Fibroblast of skin of right quadriceps (primary cell): ENCODE data around the gene CASP1.

Experiments used
- DNase-seq: peaks from one replicate; pipeline ENCODE4 v3.0.0-alpha.2; 2013

CASP1 gene

GRCh38 chr11:104979839-104980238 is 55.1 kb downstream of the CASP1 start:
- DNase-seq = no peak
